CD14-positive monocyte (primary cell): ENCODE data around the gene EAF2. TPM values are rescaled to one million over a fixed set of nuclear protein-coding genes. Genes with fewer than 3 reads are reported as not detected.

Experiments used
- DNase-seq, 3 donors: peaks; one replicate each; pipeline ENCODE4 v3.0.0-alpha.2; 2011 to 2022
- H2AFZ ChIP-seq: 2 replicates; pipeline ENCODE4 v1.6.0; 2012; ENCODE audit warnings: mild to moderate bottlenecking, low read depth, low read length, inconsistent platforms; ENCODE audit not compliant: insufficient read depth, poor library complexity, severe bottlenecking
- H3K27ac ChIP-seq, 2 donors: 1 replicate in 1 of 2; 2 replicates in 1 of 2; pipeline ENCODE4 v1.5.1; 2012 to 2013; ENCODE audit warnings: low read length in 2 of 2, control low read depth in 1 of 2, inconsistent platforms in 1 of 2, low read depth in 1 of 2, mild to moderate bottlenecking in 1 of 2
- H3K27me3 ChIP-seq, 2 donors: one replicate each; pipeline versions ENCODE4 v1.6.0 to v1.6.1; 2011 to 2013; ENCODE audit warnings: low read length in 2 of 2; ENCODE audit not compliant: control insufficient read depth in 2 of 2, insufficient read depth in 2 of 2
- H3K36me3 ChIP-seq, 2 donors: replicated peaks in 1 of 2; 1 replicate in 1 of 2; 2 replicates in 1 of 2; pipeline versions ENCODE4 v1.5.1 to v1.6.1; 2012 to 2013; ENCODE audit warnings: low read length in 2 of 2, control low read depth in 1 of 2, inconsistent platforms in 1 of 2, mild to moderate bottlenecking in 1 of 2; ENCODE audit not compliant: insufficient read depth in 2 of 2, control insufficient read depth in 1 of 2
- H3K4me1 ChIP-seq, 2 donors: 1 replicate in 1 of 2; 2 replicates in 1 of 2; pipeline versions ENCODE4 v1.5.1 to v1.6.1; 2012 to 2013; ENCODE audit warnings: low read length in 2 of 2, control low read depth in 1 of 2, inconsistent platforms in 1 of 2, mild to moderate bottlenecking in 1 of 2, moderate library complexity in 1 of 2; ENCODE audit not compliant: insufficient read depth in 2 of 2, control insufficient read depth in 1 of 2
- H3K4me2 ChIP-seq: replicated peaks from 2 replicates; pipeline ENCODE3; 2012; ENCODE audit warnings: low read length, moderate library complexity, mild to moderate bottlenecking; ENCODE audit not compliant: poor library complexity, severe bottlenecking; ENCODE audit errors: extremely low read depth
- H3K4me3 ChIP-seq, 3 experiments: fragments of 200-600 bp in 1 of 3; sonication (generic) in 1 of 3; replicated peaks in 1 of 3; 1 replicate in 2 of 3; 2 replicates in 1 of 3; pipeline ENCODE4 v1.5.1; 2011 to 2013; ENCODE audit warnings: low read length in 3 of 3, mild to moderate bottlenecking in 3 of 3, control low read depth in 2 of 3, low read depth in 2 of 3, inconsistent platforms in 1 of 3, moderate library complexity in 1 of 3
- H3K79me2 ChIP-seq: 2 replicates; pipeline ENCODE4 v1.6.0; 2012; ENCODE audit warnings: mild to moderate bottlenecking, control low read depth, inconsistent platforms, low read length, moderate library complexity; ENCODE audit not compliant: insufficient read depth
- H3K9ac ChIP-seq: 2 replicates; pipeline ENCODE4 v1.6.0; 2017; ENCODE audit warnings: low read length, mild to moderate bottlenecking; ENCODE audit not compliant: insufficient read depth, poor library complexity, severe bottlenecking
- H3K9me3 ChIP-seq, 2 donors: replicated peaks in 1 of 2; 1 replicate in 1 of 2; 2 replicates in 1 of 2; pipeline versions ENCODE4 v1.5.1 to v1.6.1; 2012 to 2013; ENCODE audit warnings: low read length in 2 of 2, control low read depth in 1 of 2; ENCODE audit not compliant: control insufficient read depth in 1 of 2, insufficient read depth in 1 of 2
- H4K20me1 ChIP-seq: 2 replicates; pipeline ENCODE4 v1.6.0; 2012; ENCODE audit warnings: mild to moderate bottlenecking, low read length, control low read depth, moderate library complexity; ENCODE audit not compliant: insufficient read depth
- H3K27ac Mint-ChIP-seq, 7 donors: one replicate each; pipeline ENCODE4 v1.8.0; 2020; ENCODE audit warnings: mild to moderate bottlenecking in 7 of 7, mixed read lengths in 7 of 7, moderate library complexity in 6 of 7, inconsistent platforms in 2 of 7
- H3K27me3 Mint-ChIP-seq, 3 donors: one replicate each; pipeline ENCODE4 v1.8.0; 2021 to 2022; ENCODE audit warnings: low read depth in 3 of 3, mild to moderate bottlenecking in 3 of 3, mixed read lengths in 3 of 3, moderate library complexity in 3 of 3, inconsistent platforms in 1 of 3
- H3K36me3 Mint-ChIP-seq, 2 donors: one replicate each; pipeline ENCODE4 v1.8.0; 2020; ENCODE audit warnings: mixed read lengths in 2 of 2, inconsistent platforms in 1 of 2, mild to moderate bottlenecking in 1 of 2
- H3K4me1 Mint-ChIP-seq: one replicate; pipeline ENCODE4 v1.8.0; 2020; ENCODE audit warnings: mild to moderate bottlenecking, mixed read lengths
- H3K4me3 Mint-ChIP-seq, 2 donors: one replicate each; pipeline ENCODE4 v1.8.0; 2020; ENCODE audit warnings: mild to moderate bottlenecking in 2 of 2, mixed read lengths in 2 of 2, moderate library complexity in 1 of 2
- H3K9me3 Mint-ChIP-seq, 7 donors: one replicate each; pipeline ENCODE4 v1.8.0; 2020 to 2022; ENCODE audit warnings: mixed read lengths in 7 of 7, mild to moderate bottlenecking in 6 of 7, moderate library complexity in 6 of 7, inconsistent platforms in 2 of 7
- CTCF ChIP-seq: fragments of 200-600 bp; IDR thresholded peaks from one replicate; pipeline ENCODE4 v1.8.0; 2022; ENCODE audit warnings: antibody characterized with exemption, mild to moderate bottlenecking
- WGBS: methylation state at CpG from one replicate; pipeline ENCODE4 v1.1.5; 2013; ENCODE audit warnings: missing lambda C conversion rate; ENCODE audit not compliant: insufficient coverage; 5-methylcytosine and 5-hydroxymethylcytosine counted together
- intact Hi-C, 2 donors: fragments of 100-400 bp; cut with micrococcal nuclease; formaldehyde crosslinking; loops; one replicate each; pipeline versions ENCODE4 v1.15.0 to v1.15.1; 2023
- polyA plus RNA-seq, 3 donors: library from polyadenylated mRNA; depleted of rRNA in 1 of 3; unstranded in 2 of 3; stranded (reverse) in 1 of 3; fragments of 300-500 nt in 2 of 3; fragments of >200 nt in 1 of 3; fragmentation: Illumina TruSeq in 2 of 3; gene quantifications; 1 replicate in 2 of 3; 2 replicates in 1 of 3; pipeline ENCODE4 v1.2.3, GENCODE V29; 2012 to 2021

Gene EAF2
- polyA plus RNA-seq, 3 donors: 31.5 to 91.6 (median 75.7) TPM

- DNase-seq: peak in 2 of 3 donors; percentile 33 to 40
- no peak for TF ChIP-seq CTCF
- intact Hi-C loops: no loop called here
- Histone ChIP-seq H3K9ac (no peak overlapping the region), H3K36me3 (peaks cover 26 to 48% of the 10 kb centered on the region in 2 donors), H3K79me2 (peaks cover 34% of the 10 kb centered on the region), H3K4me2 (no peak overlapping the region), H3K27me3 (no peaks in the 10 kb centered on the region), H3K27ac (peak overlapping the region in 1 of 2 donors; percentile 79), H4K20me1 (peaks cover 4% of the 10 kb centered on the region), H3K9me3 (no peaks in the 10 kb centered on the region), H3K4me1 (peaks cover 8 to 9% of the 10 kb centered on the region in 2 donors), H3K4me3 (no peak overlapping the region), H2AFZ (peak overlapping the region; percentile 41)
- H3K4me3 Mint-ChIP-seq: peak overlapping the region in 1 of 2 donors; percentile 50
- H3K4me1 Mint-ChIP-seq: peaks cover 5% of the 10 kb centered on the region
- H3K9me3 Mint-ChIP-seq: peaks cover 3 to 19% (median 7%) of the 10 kb centered on the region in 7 donors
- H3K27me3 Mint-ChIP-seq: peaks cover 0 to 1% (median 0%) of the 10 kb centered on the region in 3 donors
- peaks cover 66 to 71% of the 10 kb centered on the region in 2 donors for H3K36me3 Mint-ChIP-seq
- peak overlapping the region in 5 of 7 donors; percentile 10 to 83 (median 71) for H3K27ac Mint-ChIP-seq
Measured at GRCh38 chr3:121817753-121818152, 17.3 kb upstream of the EAF2 start.

- Histone ChIP-seq H3K9me3 (peaks cover 0 to 7% of the 10 kb centered on the region in 2 donors), H3K4me2 (no peak overlapping the region), H3K36me3 (peaks cover 33 to 56% of the 10 kb centered on the region in 2 donors), H2AFZ (no peak overlapping the region), H3K79me2 (peaks cover 41% of the 10 kb centered on the region), H3K4me3 (no peak overlapping the region), H4K20me1 (peaks cover 4% of the 10 kb centered on the region), H3K9ac (no peak overlapping the region), H3K27ac (peak overlapping the region in 1 of 2 donors; percentile 79), H3K4me1 (peaks cover 8 to 9% of the 10 kb centered on the region in 2 donors), H3K27me3 (no peaks in the 10 kb centered on the region)
- intact Hi-C loops: no loop called here
- Mint-ChIP-seq H3K27ac (peak overlapping the region in 1 of 7 donors; percentile 9), H3K36me3 (peaks cover 67 to 79% of the 10 kb centered on the region in 2 donors), H3K4me3 (no peak overlapping the region), H3K9me3 (peaks cover 6 to 26% (median 14%) of the 10 kb centered on the region in 7 donors), H3K27me3 (peaks cover 0 to 1% (median 0%) of the 10 kb centered on the region in 3 donors), H3K4me1 (peaks cover 5% of the 10 kb centered on the region)
- DNase-seq: no peak
- WGBS: no CpG with 5 or more reads among the region's 2 CpGs
- no peak for TF ChIP-seq CTCF
Measured at GRCh38 chr3:121818578-121818977, 16.4 kb upstream of the EAF2 start.
